ENCODE measurements around the gene CLDN25. TPM values are rescaled to one million over a fixed set of nuclear protein-coding genes. Genes with fewer than 3 reads are reported as not detected.

Gene CLDN25
- total RNA-seq, 1 experiment from 2014 or later = not detected

GRCh38 chr11:113814181-113814580 is 34.6 kb downstream of the CLDN25 start:
- POLR2A ChIA-PET = no interaction called here
- BruUV-seq (replicated peaks) = no TSS peak
- H4K20me1 ChIP-seq (ENCODE audit: insufficient read depth) = no peaks in the 10 kb centered on the region
- no peak for DNase-seq (ENCODE audit: low read depth, low spot score)
- no peak overlapping the region for H2AFZ ChIP-seq (ENCODE audit: low read depth, low read length, poor library complexity, severe bottlenecking)
- no peak for TF ChIP-seq ELF1 (IDR thresholded peaks at IDR 0.05; ENCODE audit: borderline replicate concordance, low read depth)
- no peak for TF ChIP-seq EGR1 (IDR thresholded peaks at IDR 0.05; ENCODE audit: low read depth)
- no peak for TF ChIP-seq POLR2AphosphoS5 (IDR thresholded peaks at IDR 0.05; ENCODE audit: low read depth, low read length)
- no peak for TF ChIP-seq ZFX (IDR thresholded peaks at IDR 0.05)
- no peak for TF ChIP-seq SP1 (IDR thresholded peaks at IDR 0.05; ENCODE audit: low read depth)
- TF ChIP-seq ZNF274 (IDR thresholded peaks at IDR 0.05; ENCODE audit: low read depth, low read length) = no peak
- TF ChIP-seq CEBPB (IDR thresholded peaks at IDR 0.05; ENCODE audit: low read depth) = no peak
- TF ChIP-seq EZH2phosphoT487 (IDR thresholded peaks at IDR 0.05; ENCODE audit: borderline replicate concordance) = no peak
- no peak for TF ChIP-seq EZH2 (IDR thresholded peaks at IDR 0.05)
- TF ChIP-seq REST (IDR thresholded peaks at IDR 0.05; ENCODE audit: low read depth) = no peak
- TF ChIP-seq FOSL1 (IDR thresholded peaks at IDR 0.05; ENCODE audit: low read depth) = no peak
- TF ChIP-seq JUND (IDR thresholded peaks at IDR 0.05) = no peak
- no peak for TF ChIP-seq SRF (IDR thresholded peaks at IDR 0.05; ENCODE audit: low read depth)
- TF ChIP-seq POLR2A (IDR thresholded peaks at IDR 0.05; ENCODE audit: borderline replicate concordance, extremely low read depth, insufficient read depth, insufficient read length) = no peak
- no peak for TF ChIP-seq ZBTB33 (IDR thresholded peaks at IDR 0.05; ENCODE audit: extremely low read depth, insufficient replicate concordance, low read length)
- TF ChIP-seq CBX3 (IDR thresholded peaks at IDR 0.05; ENCODE audit: low read depth) = no peak
- no peak overlapping the region for H3K27ac ChIP-seq (ENCODE audit: low read depth, low read length)
- peaks cover 5% of the 10 kb centered on the region in 2 experiments; a peak in 2 of 4 replicates for H3K36me3 ChIP-seq (ENCODE audit: control insufficient read depth in 1 of 2, insufficient read depth in 2 of 2, low read length in 2 of 2)
- no peaks in the 10 kb centered on the region for H3K79me2 ChIP-seq (ENCODE audit: insufficient read depth, low read length)
- intact Hi-C loops (cut with micrococcal nuclease) = no loop called here
- H3K9ac ChIP-seq (ENCODE audit: low read length) = no peak overlapping the region
- no peaks in the 10 kb centered on the region for H3K4me1 ChIP-seq (ENCODE audit: control insufficient read depth in 1 of 2, insufficient read depth in 2 of 2, low read length in 2 of 2)
- no peak for ATAC-seq
- RAD21 ChIA-PET (ENCODE audit: low non-redundant PET in 1 of 2, low total read pairs in 2 of 2, uncharacterized antibody in 2 of 2, unreplicated experiment in 2 of 2) = no interaction called here
- H3K27me3 ChIP-seq (ENCODE audit: insufficient read depth, low read length) = no peaks in the 10 kb centered on the region
- no peak overlapping the region for H3K4me3 ChIP-seq (replicated peaks in 1 of 2; ENCODE audit: low read depth in 1 of 2, low read length in 2 of 2)
- H3K9me3 ChIP-seq (ENCODE audit: control insufficient read depth in 1 of 2, insufficient read depth in 1 of 2, low read depth in 1 of 2, low read length in 2 of 2) = no peaks in the 10 kb centered on the region
- CTCF ChIA-PET = no interaction called here
- no peaks in the 10 kb centered on the region for H3K9me2 ChIP-seq (ENCODE audit: insufficient read depth)
- no peak overlapping the region for H3K4me2 ChIP-seq (ENCODE audit: low read length)
